Stimulated activated CD8-positive, alpha-beta memory T cell treated with anti-CD3 and anti-CD28 coated beads, Interleukin-15, amount 100 ng/mL, for 1 hour (primary cell): Measurements from ENCODE around the gene SLC25A51.
A peak's percentile ranks its signal among the peaks of the same experiment; 100 is the strongest.
"Not testable (repeated sequence)": the region's sequence is repeated elsewhere in the genome, so short reads cannot be mapped to it uniquely, and the experiment has no call there.

Source experiments
- DNase-seq: peaks from one replicate; pipeline ENCODE4 v3.0.0-alpha.2; 2020; ENCODE audit warnings: low read depth

SLC25A51 gene

GRCh38 chr9:37919956-37920335 lies 16.0 kb upstream of the SLC25A51 start:
- no peak for DNase-seq

GRCh38 chr9:37919246-37919955 lies 15.5 kb upstream of the SLC25A51 start:
- DNase-seq = no peak

GRCh38 chr9:37918665-37919170 lies 14.8 kb upstream of the SLC25A51 start:
- no peak for DNase-seq

- no peak for DNase-seq
Observed at GRCh38 chr9:37917801-37918664, 14.1 kb upstream of the SLC25A51 start.

- no peak for DNase-seq
Observed at GRCh38 chr9:37917313-37917731, 13.4 kb upstream of the SLC25A51 start.

GRCh38 chr9:37916471-37917312 lies 12.8 kb upstream of the SLC25A51 start:
- DNase-seq = no peak

- DNase-seq = no peak
Observed at GRCh38 chr9:37915911-37916470, 12.1 kb upstream of the SLC25A51 start.

- no peak for DNase-seq
Observed at GRCh38 chr9:37914701-37915358, 10.9 kb upstream of the SLC25A51 start.

GRCh38 chr9:37914154-37914551 lies 10.2 kb upstream of the SLC25A51 start:
- DNase-seq = no peak

- DNase-seq = peak; percentile 74
Observed at GRCh38 chr9:37913480-37914153, 9.7 kb upstream of the SLC25A51 start.

- DNase-seq = no peak
Observed at GRCh38 chr9:37911271-37911681, 7.3 kb upstream of the SLC25A51 start.

GRCh38 chr9:37910271-37910670 lies 6.3 kb upstream of the SLC25A51 start:
- no peak for DNase-seq

GRCh38 chr9:37909836-37910235 lies 5.9 kb upstream of the SLC25A51 start:
- DNase-seq = not testable (repeated sequence)

- DNase-seq = no peak
Observed at GRCh38 chr9:37909326-37909725, 5.4 kb upstream of the SLC25A51 start.

- no peak for DNase-seq
Observed at GRCh38 chr9:37908698-37909186, 4.8 kb upstream of the SLC25A51 start.

GRCh38 chr9:37908283-37908682 lies 4.4 kb upstream of the SLC25A51 start:
- DNase-seq = no peak

- no peak for DNase-seq
Observed at GRCh38 chr9:37906312-37907239, 2.6 kb upstream of the SLC25A51 start.

GRCh38 chr9:37905776-37906175 lies 1.8 kb upstream of the SLC25A51 start:
- no peak for DNase-seq

- DNase-seq = no peak
Observed at GRCh38 chr9:37905131-37905505, 1.2 kb upstream of the SLC25A51 start.
